Superior temporal gyrus (tissue), 1 donor: ENCODE measurements around the gene CYB5R2.
"Not testable (repeated sequence)": the region's sequence is repeated elsewhere in the genome, so short reads cannot be mapped to it uniquely, and the experiment has no call there.

Source experiments
- DNase-seq: peaks from one replicate; pipeline ENCODE4 v3.0.0-alpha.2; 2016; ENCODE audit errors: extremely low spot score

CYB5R2 gene

DNA sequence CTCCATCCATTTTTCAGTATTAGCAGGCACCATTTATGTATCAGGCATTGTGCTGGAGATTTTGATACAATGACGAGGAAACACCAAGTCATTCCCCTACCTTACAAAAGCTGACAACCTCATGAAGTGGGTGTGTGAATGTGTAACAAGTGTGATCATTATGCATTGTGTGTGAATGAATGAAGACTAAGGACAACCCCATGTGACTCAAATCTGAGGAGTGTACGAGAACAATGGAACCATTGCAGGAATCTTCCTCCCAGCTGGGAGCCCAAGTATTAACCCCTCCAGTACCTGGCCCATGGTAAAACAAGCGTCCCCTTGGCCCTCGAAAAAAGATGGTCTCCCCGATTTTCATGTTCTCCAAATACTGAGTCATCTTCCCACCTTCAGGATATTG is 4.4 kb downstream of the CYB5R2 start:
- peak; percentile 90 for DNase-seq

DNA sequence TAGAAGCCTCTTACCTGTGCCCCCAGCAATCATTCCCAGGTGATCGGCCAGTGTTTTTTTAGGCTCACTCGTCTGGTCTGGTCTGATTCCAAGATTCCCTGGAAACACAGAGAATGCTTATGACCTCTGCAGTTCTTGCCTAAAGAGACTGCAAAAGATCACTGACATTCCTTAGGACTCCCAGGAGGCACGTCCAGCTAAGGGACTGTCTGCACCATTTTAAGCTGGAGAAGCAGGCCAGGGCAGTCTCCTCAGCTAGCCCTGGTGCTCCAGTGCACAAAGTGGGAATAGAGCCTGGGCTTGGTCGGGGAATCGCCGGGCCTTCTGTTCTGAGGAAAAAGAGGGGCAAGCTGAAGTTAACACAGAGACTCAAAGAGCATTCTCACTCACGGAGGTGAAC is 4.8 kb downstream of the CYB5R2 start:
- DNase-seq = no peak

DNA sequence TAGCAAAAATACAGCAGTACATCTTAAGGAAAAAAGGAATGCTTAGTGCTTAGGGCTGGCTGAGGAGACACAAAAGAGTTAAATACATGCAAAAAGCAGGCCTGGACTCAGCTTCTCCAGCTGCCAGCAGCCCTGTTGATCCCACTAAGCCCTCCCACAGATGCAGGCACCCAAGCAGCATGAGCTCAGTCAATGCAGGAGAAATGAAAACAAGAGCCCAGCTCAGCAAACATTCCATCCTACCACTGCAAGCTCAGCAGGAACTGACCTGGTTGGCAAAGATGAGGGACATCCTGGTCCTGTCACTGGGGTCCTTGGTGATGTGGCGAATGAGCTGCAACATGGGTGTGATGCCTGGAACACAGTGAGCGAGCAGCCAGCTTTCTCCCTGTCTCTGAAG is 5.8 kb downstream of the CYB5R2 start:
- DNase-seq = peak; percentile 58

DNA sequence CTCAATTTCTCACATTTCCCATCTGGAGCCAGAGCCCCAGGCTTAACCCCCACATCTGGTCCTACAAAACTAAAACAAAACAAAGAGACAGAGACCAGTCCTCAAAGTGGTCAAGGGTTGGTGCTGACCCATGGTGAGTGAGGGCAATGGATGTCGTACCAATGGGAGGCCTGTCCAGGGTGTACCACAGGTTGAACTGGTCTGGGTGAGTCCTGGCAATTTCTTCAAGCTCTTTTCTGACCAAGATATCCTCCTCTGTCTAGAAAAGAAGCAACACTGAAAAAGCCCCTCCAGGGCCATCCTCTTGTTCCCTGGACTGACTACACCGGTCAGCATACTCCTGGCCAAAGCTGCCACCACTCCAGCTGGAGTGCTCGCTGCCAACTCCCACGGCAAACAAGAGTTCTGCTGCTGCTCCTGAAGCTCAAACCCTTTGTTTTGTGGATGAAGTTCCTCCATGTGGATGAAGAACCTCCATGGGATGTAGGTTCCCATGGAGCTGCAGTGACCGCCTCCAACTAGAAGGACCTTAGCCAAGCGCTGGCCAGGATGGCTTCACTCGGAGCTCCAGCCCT is 6.9 kb downstream of the CYB5R2 start:
- peak; percentile 9 for DNase-seq

DNA sequence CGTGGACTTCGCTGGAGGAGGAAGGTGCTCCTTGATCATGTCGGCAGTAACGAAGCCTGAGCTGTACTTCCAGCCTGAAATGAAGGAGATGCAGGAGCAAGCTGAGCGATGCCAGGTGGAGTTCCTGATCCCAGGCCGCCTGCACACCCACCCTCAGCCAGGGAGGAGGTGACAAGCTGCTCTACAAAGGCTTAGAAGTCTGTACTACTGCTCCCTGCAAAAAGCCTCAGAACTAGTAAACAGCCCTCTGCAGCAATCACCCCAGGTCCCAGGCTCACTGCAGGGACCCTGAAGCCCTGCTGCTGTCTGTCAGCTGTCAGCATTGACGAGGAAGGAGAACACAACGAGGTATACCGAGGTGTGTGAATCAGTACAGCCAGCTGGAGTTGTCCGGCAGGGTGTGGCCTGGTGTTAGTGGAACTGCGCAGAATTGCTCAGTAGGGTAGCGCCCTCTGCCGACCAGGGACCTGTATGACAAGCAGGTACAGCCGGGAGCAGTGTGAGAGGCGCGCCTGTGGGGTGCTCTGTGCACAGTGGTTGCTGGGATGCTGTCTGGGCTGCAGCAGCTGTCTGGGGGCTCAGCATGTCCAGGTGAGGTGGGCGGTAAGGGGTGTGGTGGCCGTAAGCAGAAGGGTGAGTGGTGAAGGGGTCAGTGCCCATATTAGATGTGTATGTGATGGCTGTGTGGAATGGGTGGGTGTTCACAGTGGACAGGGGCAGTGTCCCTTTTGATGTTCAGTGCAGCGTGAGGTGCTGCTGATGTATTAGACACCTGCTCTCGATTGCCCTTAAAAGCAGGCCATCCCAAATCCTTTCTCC is 7.6 kb downstream of the CYB5R2 start:
- peak; percentile 64 for DNase-seq

DNA sequence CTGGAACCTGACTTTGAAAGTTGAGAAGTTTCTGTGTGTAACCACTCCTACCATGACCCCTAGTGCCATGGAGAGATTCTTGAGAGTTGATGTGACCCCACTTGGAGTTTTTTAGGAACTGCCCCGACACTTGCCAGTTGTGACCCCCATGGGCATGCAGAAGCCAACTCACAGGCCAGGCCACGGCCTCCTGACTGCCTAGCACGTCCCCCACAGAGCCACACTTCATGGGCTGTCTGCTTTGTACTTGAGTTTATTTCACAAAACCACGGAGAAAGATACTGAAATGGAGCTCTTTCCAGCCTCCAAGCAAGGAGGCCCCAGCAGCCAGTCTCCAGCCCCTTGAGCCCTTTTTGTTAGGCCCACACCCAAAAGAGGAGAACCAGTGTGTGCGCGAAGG is 8.4 kb downstream of the CYB5R2 start:
- no peak for DNase-seq

DNA sequence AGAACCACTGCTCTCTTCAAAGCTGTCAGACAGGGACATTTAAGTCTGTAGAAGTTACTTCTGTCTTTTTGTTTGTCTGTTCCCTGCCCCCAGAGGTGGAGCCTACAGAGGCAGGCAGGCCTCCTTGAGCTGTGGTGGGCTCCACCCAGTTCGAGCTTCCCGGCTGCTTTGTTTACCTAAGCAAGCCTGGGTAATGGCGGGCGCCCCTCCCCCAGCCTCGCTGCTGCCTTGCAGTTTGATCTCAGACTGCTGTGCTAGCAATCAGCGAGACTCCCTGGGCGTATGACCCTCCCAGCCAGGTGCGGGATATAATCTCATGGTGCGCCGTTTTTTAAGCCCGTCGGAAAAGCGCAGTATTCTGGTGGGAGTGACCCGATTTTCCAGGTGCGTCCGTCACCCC is 9.8 kb downstream of the CYB5R2 start:
- not testable (repeated sequence) for DNase-seq

DNA sequence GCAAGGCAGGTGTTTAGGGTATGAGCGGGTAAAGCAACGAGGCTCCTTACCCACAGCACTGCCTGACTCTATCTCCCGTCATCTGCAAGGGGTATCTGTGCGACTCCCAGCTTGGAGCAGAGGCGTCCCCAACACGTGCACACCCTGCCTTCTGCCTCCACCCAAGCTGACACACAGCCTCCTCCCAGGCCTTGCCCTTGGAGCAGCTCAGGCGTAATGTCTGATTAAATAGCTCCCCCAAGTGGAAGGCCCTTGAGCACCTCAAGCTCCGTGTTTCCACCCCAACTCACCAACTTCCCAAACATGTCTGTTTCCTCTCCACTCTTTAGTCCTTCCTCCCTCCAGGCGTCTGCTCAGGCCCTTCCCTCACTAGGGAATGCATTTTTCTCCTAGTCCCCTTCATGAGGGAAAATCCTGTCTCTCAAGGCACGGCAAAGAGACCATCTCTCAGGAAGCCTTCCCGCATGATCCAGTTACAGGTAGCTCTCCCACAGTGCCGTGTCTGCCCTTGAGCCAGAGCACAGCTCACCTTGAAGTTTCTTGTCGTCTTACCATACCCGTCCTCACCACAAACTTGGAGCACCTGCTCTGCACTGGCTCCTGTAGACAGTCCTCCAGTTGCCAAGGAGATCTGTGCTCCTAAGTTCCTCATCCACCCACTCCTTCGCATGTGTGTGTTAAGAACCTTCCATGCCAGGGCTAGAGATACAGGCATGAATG is 15.8 kb downstream of the CYB5R2 start:
- peak; percentile 92 for DNase-seq

DNA sequence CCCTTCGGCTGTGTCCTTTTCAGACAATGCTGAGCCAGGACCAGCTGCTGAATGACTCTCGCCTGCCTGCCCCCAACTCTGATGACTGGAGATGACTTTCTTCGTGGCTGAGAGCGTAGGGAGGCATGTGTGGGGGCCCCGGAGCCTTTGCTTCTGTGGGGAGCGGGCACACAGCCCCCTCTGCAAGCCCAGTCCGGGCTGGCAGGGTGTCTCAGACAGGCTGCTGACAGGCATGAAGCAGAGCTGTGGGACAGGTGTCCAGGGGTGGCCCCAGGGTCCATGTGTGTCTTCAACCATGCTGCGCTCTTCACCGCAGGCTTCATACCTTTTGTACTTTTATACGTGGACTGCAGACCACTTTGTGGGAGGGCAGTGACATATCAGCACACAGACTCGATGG is 16.6 kb downstream of the CYB5R2 start:
- no peak for DNase-seq

DNA sequence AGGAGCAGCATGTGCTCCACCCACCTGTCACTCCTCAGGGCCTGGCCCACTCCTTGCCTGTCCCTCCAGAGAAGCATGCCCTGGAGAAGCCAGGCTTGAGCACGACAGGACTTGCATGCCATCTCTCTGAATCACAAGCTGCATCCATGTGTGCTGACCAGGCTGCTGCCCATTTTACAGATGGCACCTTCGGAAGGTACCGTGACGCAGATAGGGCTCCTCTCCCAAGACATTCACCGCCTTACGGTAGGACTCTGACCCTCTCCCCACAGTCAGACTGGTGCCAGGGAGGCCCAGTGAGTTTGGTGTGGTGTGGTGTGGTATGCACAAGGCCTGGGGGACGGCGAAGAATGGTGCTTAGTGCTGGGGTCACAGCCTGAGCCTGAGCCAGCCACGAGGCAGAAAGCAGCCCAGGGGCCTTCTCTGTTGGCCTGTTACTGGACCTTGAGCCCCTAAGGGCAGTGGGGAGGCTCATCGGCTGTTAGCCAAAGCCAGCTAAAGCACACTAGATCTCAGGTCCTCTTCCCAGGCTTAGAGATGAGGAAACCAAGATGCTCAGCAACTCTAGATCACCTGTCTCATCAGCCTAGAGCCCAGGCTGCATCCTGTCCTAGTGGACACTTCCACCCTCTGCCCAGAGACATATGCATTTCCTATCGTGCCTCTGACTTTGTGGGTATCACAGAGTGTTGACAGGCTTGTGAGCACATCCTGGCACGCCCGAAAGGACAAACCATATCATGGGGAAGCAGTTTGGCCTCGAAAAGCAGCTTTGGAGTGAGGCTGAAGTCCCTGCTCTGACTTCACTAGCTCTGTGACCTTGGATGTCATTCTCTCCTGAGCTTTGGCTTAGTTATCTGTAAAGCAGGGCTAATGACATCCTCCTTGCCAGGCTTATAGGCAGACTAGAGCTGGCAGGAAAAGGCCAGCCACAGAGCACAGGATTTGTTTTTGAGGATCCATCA is 17.8 kb downstream of the CYB5R2 start:
- peak; percentile 16 for DNase-seq

DNA sequence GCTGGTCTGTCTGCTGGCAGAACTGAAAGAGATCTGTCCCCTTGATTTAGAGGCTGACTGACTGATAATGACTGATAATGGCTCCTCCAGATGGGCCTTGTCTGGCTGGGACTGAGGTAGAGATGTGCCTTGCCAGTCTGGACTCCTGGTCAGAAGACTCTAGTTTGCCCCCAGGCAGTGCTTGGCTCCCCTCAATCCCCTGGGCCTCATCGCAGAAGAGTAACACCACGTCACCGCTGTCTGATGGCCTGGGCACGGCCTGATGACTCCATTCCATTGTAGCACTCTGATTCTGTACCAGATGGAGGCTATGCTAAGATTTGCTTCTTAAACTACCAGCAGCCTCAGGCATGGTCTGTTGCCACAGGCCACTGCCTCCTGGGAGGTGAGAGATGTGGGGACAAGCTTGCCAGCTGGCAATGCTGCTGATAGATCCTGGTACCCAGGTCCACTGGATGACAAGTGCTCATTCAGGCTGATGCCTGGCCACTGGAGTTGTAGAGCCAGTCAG is 19.1 kb downstream of the CYB5R2 start:
- no peak for DNase-seq

DNA sequence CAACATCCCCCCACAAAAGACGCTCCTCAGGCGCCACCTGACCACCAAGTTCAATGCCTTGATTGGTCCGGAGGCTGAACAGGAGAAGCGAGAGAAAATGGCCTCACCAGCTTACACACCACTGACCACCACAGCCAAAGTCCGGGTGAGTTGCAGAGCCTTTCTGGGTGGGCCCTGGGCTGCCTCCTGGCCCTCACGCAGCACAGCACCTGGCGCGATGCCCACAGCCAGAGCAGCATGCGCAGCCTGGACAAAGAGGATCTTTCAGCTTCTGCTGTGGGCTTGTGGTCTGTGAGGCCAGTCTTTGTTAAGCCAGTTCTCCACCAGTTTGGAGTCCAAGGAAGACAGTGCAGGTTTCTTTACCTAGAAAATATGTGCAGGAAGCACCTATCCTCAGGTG is 21.6 kb downstream of the CYB5R2 start:
- peak; percentile 89 for DNase-seq

DNA sequence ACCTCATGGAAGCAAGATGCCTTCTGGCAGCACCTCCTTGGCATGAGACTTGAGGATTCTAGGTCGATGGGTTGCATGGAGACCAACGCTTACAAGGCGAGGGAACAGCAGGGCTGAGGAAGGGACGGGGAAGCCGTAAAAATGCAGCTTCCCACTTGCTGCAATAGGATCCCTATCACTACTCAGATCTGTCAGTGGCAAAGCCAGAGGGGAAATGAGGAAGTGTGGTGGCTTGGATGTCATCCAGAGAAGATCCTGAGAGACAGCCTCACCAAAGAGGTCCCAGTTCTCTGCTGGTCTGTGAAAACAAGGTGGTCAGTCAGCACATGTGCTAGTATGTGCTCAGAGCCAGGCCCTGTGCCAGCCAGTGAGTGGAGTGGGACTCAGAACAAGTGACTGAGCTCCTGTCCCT is 22.2 kb downstream of the CYB5R2 start:
- DNase-seq = peak; percentile 64

DNA sequence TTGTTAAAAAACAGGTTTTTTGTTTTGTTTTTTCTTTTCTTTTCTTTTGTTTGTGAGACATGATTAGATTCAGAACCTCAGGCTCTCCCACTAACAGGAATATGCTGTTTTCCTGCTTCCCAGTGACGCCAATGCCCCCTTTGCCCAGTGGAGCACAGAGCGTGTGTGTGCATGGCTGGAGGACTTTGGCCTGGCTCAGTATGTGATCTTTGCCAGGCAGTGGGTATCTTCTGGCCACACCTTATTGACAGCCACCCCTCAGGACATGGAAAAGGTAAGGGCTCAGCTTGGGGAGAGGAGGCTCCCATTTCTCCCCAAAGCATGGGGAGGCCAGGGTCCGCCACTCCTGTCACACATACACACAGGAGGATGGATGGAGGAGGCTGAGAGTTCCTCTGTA is 25.0 kb downstream of the CYB5R2 start:
- DNase-seq = no peak

DNA sequence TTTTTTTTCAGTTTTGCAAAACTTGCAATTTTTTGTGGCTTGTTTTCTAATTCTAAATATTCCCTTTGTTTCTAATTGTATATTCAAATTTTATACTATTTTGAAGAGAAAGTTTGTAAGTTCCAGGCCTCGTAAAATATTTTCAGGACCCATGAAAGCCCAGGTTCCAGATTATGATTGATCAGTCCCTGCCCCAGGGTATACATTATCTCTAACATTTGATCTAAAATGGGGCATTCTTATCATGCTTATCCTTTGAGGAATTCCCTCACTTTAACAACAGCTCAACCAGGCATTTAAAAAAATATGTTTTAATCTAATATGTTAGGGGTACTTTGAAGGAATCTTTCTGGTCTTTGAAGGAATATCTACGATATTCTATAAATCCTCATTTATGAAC is 26.4 kb downstream of the CYB5R2 start:
- DNase-seq = no peak

DNA sequence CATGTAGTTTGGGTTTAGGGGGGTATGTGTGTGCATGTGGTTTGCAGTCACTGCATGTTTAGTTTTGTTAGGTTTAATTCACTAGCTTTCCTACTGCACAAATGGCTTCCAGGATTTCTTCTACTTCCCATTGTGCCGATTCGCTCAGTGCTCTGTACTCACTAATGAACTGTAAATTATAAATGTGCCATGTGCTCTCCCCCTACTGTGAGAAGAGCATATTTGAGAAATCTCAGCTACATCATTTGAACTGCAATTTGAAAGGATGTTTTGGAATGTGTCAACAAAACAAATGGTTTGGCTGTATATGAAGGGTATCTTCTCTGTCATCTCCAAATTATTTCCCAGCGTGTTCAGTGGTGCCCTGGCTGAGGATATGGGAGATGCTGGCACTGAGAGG is 28.1 kb downstream of the CYB5R2 start:
- DNase-seq = no peak

DNA sequence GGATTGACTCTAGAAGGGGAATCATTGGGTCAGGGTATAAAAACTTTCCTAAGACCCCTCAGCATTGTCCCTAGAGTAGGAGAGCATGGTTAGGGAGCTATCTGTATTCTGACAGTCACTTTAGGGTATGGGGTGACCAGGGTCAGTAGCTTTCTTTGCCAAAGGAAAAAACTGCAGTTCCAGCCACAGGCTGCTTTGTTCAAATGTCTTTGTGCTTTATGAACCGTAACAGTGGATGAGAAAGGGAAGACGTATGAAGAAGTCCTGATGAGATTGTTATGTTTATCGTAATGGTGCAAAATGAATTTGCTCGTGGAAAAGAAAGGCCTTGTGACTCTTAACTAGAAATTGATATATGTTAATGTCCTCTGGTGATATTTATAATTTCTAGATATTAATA is 30.0 kb downstream of the CYB5R2 start:
- DNase-seq = peak; percentile 44

DNA sequence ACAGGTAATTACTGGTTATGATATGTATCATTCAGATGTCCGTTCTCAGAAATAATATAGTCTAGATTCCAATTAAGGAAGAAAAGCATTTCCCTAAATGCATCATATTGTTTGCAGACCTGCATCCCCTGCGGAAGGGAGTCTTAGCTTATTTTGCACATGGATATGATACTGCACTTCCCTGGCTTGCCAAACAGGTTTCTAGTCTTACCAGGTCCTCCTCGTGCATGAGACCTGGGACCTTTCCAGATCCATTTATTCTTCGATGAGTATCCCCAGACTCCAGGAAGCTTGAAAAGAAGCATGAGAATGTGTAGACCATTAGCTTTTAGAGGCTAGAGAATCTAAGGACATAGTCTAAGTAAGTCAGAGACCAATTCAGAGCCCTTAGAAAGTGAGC is 30.6 kb downstream of the CYB5R2 start:
- no peak for DNase-seq

DNA sequence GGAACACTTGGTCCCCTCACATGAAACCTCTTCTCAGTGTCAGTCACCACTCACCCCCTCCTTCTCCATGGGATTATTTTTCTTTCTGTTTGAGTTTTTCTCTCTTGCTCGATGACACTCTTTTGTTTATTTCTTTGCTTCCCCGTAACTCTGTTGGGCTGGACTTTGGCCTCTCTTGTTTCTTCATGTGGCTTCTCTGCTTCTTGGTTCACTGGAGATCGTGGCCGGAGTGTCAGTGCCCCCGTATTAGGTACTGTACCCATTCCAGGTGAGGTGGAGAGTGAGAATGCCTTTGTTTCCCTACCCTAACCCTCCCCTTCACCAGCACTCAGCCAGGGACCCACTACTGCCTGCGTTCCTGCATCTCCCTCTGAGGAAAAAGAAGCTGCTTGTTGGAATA is 32.5 kb downstream of the CYB5R2 start:
- no peak for DNase-seq

DNA sequence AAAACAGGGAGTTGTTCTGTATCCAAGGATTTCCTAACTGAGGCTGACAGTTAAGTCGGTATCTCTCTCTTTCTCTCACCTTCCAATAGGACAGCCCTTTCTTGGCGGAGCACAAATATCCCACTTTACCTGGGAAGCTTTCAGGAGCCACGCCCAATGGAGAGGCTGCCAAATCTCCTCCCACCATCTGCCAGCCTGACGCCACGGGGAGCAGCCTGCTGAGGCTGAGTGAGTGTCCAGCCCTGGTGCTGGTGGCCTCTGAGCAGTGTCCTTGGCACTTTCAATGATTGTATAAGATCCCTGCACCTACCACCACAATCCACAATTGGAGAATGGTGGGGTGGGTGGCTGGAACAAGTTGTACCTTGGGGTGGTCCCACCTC is 33.7 kb downstream of the CYB5R2 start:
- no peak for DNase-seq
